HG03575 (cell line): ENCODE measurements around the gene USPL1.

Source experiments
- ATAC-seq: cut with Tn5 transposase; IDR thresholded peaks from one replicate; pipeline ENCODE4 v1.9.1; 2021; ENCODE audit not compliant: unreplicated experiment, insufficient number of reproducible peaks, low FRiP score; ENCODE audit errors: extremely low read depth

Gene USPL1

DNA sequence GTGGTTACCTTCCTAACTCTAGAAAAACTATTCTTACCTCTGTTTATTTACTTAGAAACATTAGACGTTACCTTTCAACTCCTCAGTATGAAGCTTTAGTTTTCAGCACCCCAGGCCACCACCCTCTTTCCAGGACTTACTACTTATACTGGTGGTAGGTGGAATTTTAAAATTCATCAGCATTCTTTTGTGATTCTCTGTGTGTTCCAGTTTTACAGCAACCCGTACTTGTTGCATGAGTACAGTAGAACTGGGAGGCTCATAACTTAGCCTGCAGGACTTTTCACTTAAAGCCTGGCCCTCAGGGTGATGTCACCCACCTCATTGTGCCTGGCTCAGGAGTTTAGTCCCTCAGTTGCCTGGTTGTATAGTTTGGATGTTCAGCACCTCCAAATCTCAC is 68.3 kb downstream of the USPL1 start:
- no peak for ATAC-seq

DNA sequence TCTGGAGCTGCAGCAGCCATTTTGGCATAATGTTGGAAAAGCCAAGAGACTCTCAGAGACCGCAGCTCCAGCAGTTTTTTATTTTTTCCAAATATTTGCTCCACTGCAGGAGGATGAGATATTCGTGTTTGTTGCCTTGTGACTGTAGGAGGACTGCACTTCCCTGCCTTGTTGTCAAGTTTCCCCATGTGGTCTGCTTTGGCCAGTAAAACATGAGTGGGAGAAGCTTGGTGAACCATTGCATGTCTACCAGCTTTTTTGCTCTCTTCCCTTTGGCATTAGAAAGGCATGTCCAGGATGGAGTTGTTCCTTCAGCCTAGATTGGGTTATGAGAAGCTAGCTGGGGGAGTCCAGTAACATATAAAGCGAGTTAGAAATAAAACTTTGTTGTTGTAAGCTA is 69.9 kb downstream of the USPL1 start:
- no peak for ATAC-seq

DNA sequence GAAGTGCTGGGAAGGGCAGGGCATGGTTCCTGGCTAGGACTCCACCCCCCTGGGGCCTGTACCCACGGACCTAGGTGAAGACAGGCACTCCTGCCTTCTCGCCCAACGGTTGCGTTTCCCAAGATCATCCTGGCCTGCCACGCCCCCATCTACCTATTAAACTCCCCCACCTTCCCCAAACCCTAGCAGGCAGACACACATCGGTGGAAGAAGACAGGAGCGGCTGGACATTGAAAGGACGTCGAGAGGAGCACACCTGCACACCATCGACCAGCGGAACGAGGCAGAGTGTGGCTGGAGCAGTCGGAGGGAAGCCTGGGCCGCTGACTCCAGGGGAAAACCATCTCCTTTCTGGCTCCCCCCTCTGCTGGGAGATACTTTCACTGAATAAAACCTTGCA is 72.0 kb downstream of the USPL1 start:
- ATAC-seq, result no peak

DNA sequence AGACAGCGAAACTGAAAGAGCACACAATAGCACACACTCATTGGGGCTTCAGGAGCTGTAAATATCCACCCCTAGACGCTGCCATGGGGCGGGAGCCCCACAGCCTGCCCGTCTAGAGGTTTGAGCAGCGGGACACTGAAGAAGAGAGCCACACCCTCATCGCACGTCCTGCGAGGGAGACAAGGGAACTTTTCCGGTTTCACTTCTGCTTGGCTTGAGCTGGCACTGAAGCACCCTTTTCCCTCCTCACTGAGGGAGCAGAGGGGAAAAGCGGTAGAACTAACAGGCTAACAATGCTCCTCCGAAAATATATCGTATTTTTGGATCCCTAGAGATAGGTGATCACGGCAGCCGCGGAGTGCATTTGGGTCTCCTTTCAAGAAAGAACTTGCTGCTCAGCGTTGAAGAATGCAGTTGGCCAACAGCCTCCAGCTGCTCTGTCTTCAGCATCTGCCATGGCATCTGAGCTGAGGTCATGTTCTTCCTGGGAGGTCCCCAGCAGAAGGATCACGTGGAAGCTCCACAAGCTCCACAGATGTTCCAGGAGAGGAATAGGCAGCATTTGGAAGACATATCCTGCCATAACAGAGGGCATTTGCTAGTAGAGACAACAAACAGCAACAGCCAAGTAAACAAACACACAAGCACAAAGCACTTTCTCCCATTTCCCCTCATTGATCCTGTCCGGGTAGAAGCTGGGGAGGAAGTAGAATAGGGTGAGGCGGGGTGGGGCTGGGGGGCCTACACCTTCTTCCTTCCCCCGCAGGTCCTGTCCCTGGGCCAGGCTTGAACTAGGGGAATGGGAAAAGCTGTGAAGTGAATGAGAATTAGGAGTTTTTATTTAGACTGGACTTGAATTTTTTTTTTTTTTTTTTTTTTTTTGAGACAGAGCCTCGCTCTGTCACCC is 72.8 kb downstream of the USPL1 start:
- no peak for ATAC-seq

DNA sequence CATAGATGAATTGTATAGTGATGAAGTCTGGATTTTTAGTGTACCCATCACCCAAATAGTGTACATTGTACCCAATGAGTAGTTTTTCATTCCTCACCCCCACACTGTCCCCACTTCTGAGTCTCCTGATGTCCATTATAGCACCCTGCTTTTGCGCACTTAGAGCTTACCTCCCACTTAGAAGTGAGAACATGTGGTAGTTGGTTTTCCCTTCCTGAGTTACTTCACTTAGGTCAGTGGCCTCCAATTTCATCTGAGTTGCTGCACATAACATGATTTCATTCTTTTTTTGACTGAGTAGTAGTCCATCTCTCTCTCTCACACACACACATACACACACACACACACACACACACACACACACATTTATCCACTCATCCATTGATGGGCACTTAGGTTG is 74.4 kb downstream of the USPL1 start:
- no peak for ATAC-seq

DNA sequence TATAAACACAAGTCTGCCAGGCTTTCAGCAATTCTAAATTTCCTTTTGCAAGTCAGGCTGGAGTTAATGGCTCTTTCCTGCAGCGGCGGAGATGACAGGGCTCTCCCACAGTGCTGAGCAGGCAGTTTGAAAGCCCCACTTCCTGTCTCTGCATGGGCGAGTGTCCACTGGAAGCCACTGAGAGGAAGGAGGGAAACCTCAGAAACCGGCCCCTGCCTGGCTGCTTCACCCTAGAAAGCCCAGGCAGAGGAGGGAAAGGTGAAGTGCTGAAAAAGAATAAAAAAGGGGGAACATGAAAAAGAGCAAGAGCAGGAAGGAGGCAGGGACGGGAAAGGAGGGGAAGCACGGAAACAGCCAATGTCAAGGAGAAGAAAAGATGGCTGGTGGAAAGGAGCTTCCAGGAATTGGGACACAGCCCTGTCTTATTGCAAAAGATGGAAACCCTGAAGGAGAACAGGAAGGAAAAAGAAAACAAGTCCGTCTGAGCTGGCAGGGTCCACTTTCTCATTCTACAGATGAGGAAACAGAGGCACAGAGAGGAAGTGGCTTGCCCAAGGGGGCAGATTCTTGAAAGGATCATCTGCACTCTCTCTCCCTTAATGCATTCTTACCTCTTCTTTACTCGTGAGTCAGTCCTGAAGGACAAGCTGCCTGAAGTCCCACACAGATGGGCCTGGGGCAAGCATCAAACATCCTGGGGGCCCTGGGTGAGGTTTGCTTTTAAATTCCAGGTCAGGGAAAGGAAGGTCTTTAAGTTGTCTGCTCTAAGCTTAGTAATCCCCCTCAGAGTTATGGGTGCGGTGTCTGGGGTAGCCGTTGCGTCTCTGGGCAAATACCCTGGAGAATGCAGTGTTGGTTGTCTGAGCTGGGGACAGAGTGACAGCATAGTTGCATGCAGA is 78.8 kb downstream of the USPL1 start:
- no peak for ATAC-seq

DNA sequence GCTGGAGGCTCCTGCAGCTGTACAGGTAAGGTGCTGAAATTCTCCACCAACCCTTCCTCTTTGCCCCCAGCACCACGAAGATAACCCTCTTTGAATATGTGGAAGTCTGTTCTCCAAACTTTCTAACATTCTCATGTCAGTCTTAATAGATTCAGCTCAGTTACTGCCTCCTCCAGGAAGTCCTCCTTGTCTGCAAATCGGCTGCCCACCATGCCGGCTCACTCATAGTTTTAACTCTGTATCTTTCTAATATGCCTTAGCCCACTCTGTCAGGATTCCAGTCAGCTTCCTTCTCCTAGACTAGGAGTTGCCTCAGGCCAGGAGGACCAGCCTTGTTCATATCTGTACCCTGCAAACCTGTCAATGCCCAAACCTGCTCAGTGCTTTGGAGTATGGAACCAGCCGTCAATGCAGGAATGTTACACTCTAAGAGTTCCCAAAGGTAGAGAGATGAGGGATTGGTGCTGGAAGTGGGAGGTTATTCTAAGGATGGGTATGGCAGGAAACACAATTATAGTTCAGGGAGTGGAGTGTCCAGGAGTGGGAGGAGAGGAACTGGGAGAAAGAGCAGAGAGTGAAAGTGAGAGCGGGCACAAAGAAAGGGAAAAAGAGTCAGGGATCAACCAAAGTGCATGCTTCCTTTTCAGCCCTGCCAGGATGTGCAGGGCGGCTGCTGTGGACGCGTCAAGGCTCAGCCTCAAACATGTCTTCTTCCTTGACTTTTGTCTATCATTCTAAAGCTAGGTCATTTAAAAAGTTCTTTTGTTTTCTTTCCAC is 79.6 kb downstream of the USPL1 start:
- ATAC-seq, result no peak

DNA sequence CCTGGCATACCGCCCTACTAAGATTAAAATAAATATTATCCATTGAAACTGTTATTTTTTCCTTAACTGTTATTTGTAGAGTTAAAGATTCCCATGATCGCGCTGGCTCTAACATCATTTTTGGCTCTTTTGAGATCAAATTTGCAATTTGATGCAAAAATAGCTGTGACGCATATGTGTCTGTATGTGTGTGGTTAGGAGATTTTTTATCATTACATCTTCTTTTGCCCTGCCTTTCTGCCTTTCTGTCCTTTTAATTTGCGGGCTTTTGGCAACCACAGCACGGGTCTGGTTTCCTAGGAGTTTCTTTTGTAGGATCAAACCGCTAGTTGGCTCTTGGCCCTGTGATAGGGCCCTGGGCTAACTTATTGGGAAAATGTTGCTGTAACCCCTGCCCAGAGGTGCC is 80.3 kb downstream of the USPL1 start:
- no peak for ATAC-seq

DNA sequence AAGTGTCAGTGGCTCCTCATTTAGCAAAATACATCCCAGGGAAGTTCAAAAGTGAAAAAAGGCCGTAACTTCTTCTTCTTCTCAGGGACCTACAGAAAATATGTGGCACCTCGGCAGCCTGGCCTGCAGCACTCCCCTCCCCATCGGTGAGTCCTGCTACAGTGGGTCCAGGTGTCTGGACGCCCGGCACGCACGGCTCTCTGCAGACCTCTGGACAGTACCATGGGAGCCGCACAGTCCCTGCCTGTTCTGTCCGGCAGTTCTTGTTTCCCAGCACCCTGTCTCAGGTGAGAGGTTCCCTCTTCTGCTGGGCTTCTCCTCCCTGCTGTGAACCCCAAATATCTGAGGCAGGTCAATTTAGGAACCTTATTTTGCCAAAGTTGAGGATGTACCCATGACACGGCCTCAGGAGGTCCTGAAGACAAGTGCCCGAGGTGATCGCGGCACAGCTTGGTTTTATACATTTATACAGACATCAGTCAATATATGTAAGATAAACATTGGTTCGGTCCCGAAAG is 80.8 kb downstream of the USPL1 start:
- no peak for ATAC-seq

DNA sequence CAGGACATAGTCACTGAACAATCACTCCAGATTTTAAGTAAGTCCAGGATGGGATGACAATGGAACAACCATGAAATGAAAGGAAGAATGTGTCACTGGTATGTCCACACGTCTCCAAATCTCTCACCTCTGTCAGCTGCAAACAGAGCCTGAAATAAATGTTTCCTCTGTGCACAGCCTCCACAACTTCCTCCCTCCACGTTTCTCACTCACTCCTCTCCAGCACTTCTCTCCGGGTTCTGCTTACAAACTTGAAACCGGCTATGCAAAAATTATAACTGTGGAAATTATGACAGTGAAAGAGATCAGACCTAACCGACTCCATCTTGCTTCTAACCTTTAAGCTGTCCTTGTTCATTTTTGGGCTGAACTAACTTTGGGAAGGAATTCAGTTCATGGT is 82.6 kb downstream of the USPL1 start:
- no peak for ATAC-seq

DNA sequence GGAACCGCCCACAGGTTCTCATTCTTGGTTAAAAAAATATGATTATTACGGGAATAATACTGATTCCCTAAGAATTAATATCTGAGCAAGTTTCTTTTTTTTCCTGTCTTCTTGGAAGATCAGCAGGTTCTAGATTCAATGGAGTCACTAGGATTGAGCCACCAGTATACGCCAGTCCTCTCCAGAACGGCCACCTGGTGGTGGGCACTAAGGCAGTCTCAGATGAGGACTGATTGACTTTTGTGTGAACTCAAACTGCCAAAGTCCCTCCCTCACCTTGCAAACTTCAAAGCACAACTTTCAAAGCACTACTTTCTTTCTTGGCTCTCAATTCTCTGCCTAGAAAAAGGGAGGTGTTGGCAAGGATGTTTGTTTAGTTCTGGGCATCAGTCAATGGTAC is 84.3 kb downstream of the USPL1 start:
- no peak for ATAC-seq

DNA sequence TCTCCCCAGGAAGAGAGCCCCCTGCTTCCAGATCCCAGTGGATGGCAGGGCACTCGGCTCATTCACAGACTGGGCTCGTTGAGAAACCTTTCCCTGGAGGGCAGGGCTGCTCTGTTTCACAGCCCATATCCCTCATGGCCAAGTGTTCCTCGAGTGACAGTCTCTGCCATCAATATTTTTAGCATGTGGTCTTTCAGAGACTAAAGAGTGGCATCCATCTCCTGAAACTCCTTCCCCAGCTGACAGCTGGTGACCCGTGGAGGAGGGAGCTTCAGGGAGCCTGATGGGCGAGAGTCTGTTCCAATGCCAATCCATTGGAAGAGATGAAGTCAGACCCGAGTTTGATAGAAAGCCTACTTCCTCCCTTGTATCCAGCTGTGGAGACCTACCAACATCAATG is 86.9 kb downstream of the USPL1 start:
- ATAC-seq, result no peak

DNA sequence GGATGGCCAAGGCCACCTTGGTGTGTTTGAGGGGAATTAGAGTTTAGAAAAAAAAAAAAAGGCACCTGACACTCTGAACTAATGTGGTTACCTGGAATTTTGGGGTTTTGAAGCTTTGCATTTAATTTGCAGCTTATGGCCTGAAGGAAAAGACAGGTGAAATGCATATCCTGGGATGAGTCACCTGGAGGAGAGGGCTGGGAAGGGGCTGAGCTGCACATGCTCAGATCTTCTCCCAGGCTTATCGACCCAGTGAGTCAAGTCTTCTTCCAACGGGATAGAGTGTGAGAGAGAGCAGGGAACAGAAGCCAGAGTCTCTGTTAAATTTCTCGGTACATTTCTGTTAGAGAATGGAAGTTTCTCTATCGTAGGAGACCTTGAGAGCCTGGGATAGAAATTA is 88.0 kb downstream of the USPL1 start:
- ATAC-seq, result no peak

DNA sequence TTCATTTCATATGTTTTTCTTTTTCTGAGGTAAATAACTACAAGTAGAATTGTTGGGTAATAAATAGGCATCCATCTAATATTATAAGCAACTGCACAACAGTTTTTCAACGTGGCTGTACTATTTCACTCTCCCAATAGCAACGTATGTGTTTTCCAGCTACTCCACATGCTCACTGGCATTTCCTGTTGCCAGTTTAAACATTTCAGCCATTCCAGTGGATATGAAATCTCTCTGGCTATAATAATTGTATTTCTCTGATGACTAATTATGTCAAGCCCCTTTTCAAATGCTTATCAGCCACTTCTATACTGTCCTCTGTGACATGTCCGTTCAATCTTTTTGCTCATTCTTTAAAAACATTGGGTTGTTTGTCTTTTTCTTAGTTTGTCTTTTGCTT is 90.8 kb downstream of the USPL1 start:
- ATAC-seq, result no peak
